Activated CD8-positive, alpha-beta T cell treated with anti-CD3 and anti-CD28 coated beads for 36 hours (primary cell): ENCODE measurements around the gene CCDC102A. TPM values are rescaled to one million over a fixed set of nuclear protein-coding genes. Genes with fewer than 3 reads are reported as not detected.
"Not testable (repeated sequence)": the region's sequence is repeated elsewhere in the genome, so short reads cannot be mapped to it uniquely, and the experiment has no call there.

Experiments used
- ATAC-seq: fragments of 200-7000 bp; cut with Tn5 transposase; one replicate; pipeline ENCODE4 v1.10.0; 2021; ENCODE audit warnings: mild to moderate bottlenecking, moderate library complexity
- CTCF ChIA-PET: fragments of 350-600 bp; sonication (Branson Sonifier 250); formaldehyde crosslinking; loops from one replicate; lab custom pipeline; 2021; ENCODE audit warnings: antibody characterized with exemption; lab: Charles Lee
- POLR2A ChIA-PET: fragments of 350-600 bp; sonication (Branson Sonifier 250); formaldehyde crosslinking; loops from one replicate; lab custom pipeline; 2021; ENCODE audit warnings: antibody characterized with exemption; lab: Charles Lee
- DNase-seq: peaks from one replicate; pipeline ENCODE4 v3.0.0-alpha.2; 2020
- H3K27ac Mint-ChIP-seq: one replicate; pipeline ENCODE4 v1.8.0; 2021; ENCODE audit warnings: mild to moderate bottlenecking, mixed read lengths
- H3K27me3 Mint-ChIP-seq: one replicate; pipeline ENCODE4 v1.8.0; 2021; ENCODE audit warnings: mixed read lengths
- H3K36me3 Mint-ChIP-seq: one replicate; pipeline ENCODE4 v1.8.0; 2021; ENCODE audit warnings: low read depth, mixed read lengths
- H3K4me1 Mint-ChIP-seq: one replicate; pipeline ENCODE4 v1.8.0; 2021; ENCODE audit warnings: low read depth, mixed read lengths
- H3K4me3 Mint-ChIP-seq: one replicate; pipeline ENCODE4 v1.8.0; 2021; ENCODE audit warnings: mild to moderate bottlenecking, moderate library complexity, mixed read lengths
- H3K9me3 Mint-ChIP-seq: one replicate; pipeline ENCODE4 v1.8.0; 2021; ENCODE audit warnings: mixed read lengths
- intact Hi-C: fragments of 100-400 bp; cut with micrococcal nuclease; formaldehyde crosslinking; loops from one replicate; pipeline ENCODE4 v1.10.0; 2022
- total RNA-seq, 2 experiments: library from RNA; stranded (reverse); gene quantifications; one replicate each; pipeline ENCODE4 v1.2.3, GENCODE V29; 2021
- TF ChIP-seq, protein P1 (sequence below): fragments of 200-600 bp; IDR thresholded peaks from one replicate; pipeline ENCODE4 v1.8.0; 2022; ENCODE audit warnings: antibody characterized with exemption, mild to moderate bottlenecking

Gene CCDC102A
- total RNA-seq, 2 experiments from 2014 or later: 7.1 to 7.9 TPM

DNA sequence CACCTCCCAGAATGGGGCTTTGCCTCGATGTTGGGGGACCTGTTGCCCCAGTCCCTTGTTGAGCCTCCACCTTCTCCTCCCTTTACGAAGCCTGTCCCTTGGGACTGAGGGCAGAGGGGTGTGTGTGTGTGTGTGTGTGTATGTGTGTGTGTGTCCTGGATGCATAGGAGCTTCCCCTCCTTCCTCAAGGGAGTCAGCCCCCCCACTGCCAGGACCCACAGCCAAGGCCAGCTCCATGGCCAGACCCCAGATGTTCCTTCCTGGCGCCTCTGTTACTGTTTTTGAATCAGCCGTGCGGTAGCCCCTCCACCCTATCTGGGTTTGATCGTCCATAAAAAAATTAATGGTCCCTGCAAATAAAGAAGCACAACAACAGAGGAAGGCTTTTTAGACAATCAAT, 32.4 kb downstream of the CCDC102A start:
- Mint-ChIP-seq H3K4me3 (no peak overlapping the region), H3K36me3 (no peaks in the 10 kb centered on the region), H3K4me1 (peaks cover 11% of the 10 kb centered on the region), H3K27ac (no peak overlapping the region), H3K9me3 (no peaks in the 10 kb centered on the region), H3K27me3 (no peaks in the 10 kb centered on the region)
- DNase-seq (no peak), ATAC-seq (no peak)
- CTCF ChIA-PET: no interaction called here
- TF ChIP-seq, protein P1, sequence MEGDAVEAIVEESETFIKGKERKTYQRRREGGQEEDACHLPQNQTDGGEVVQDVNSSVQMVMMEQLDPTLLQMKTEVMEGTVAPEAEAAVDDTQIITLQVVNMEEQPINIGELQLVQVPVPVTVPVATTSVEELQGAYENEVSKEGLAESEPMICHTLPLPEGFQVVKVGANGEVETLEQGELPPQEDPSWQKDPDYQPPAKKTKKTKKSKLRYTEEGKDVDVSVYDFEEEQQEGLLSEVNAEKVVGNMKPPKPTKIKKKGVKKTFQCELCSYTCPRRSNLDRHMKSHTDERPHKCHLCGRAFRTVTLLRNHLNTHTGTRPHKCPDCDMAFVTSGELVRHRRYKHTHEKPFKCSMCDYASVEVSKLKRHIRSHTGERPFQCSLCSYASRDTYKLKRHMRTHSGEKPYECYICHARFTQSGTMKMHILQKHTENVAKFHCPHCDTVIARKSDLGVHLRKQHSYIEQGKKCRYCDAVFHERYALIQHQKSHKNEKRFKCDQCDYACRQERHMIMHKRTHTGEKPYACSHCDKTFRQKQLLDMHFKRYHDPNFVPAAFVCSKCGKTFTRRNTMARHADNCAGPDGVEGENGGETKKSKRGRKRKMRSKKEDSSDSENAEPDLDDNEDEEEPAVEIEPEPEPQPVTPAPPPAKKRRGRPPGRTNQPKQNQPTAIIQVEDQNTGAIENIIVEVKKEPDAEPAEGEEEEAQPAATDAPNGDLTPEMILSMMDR: no peak
- POLR2A ChIA-PET: interaction anchor here (1.3 kb wide), 1 partner anchor 42 kb away, joined by 3 read pairs; the partner anchor contains the start of gene POLR2C
- intact Hi-C loops: no loop called here

DNA sequence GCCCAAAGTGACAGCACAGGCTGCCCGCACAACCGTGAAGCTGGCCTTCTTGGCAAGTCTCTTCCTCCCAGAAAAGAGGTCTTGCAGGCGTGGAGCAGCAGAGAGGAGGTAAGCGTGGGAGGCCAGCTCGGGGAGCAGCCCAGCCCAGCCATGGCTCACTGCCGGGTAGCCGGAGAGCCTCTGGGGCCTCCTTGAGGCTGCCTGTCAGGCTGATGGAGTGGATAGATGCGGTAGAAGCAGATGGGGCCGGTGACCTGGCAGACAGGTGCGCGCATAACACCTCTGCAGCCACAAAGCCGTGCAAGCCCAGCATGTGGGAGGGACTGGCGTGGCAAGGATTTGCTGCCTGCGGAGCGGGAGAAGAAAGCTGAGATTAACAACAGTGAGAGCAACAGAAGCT, 33.0 kb downstream of the CCDC102A start:
- DNase-seq (no peak), ATAC-seq (no peak)
- Mint-ChIP-seq H3K27ac (no peak overlapping the region), H3K9me3 (no peaks in the 10 kb centered on the region), H3K27me3 (no peaks in the 10 kb centered on the region), H3K4me3 (no peak overlapping the region), H3K4me1 (peaks cover 11% of the 10 kb centered on the region), H3K36me3 (no peaks in the 10 kb centered on the region)
- ChIA-PET CTCF (no interaction called here), POLR2A (interaction anchor here (1.3 kb wide), 1 partner anchor 41 kb away, joined by 3 read pairs; the partner anchor contains the start of gene POLR2C)
- TF ChIP-seq, protein P1: no peak
- intact Hi-C loops: no loop called here

DNA sequence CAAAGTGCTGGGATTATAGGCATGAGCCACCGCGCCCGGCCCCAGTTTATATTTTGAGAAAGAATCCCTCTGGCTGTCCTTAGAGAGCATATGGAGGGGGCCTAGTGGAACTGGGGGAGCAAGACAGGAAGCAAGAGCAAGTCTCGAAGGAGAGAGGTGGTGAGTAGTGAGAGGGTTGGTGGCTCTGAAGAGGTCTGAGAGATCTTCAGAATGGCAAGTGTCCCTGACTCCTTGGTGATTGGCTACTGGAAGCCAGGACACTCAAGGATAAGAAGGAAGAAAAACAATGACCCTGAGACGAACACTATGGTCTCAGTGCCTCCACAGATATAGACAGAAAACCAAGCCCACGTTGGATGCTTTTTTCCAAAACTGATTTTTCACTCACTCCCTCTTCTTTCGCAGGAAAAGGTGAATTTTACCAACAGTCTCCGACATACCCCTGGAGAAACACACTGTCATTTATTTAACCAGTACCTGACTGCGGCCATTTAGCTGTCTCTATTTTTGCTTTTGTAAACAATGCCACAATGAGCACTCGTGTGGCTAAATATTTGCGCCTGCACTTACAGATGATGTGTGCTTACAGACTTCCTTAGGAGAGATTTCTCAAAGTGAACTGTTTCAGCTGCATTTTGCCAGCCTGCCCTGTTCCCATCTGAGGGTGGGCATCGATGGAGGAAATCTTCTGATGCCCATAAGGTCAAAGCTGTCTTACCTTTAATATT, 34.2 kb downstream of the CCDC102A start:
- CTCF ChIA-PET: interaction anchor here (1.0 to 1.3 kb wide), 2 partner anchors 18 to 25 kb away, joined by 3 to 4 read pairs; no protein-coding TSS in a partner anchor
- Mint-ChIP-seq H3K27ac (no peak overlapping the region), H3K9me3 (no peaks in the 10 kb centered on the region), H3K27me3 (no peaks in the 10 kb centered on the region), H3K36me3 (no peaks in the 10 kb centered on the region), H3K4me1 (peaks cover 11% of the 10 kb centered on the region), H3K4me3 (no peak overlapping the region)
- DNase-seq: no peak
- POLR2A ChIA-PET: no interaction called here
- no peak for ATAC-seq
- TF ChIP-seq, protein P1: no peak
- intact Hi-C loops: no loop called here

DNA sequence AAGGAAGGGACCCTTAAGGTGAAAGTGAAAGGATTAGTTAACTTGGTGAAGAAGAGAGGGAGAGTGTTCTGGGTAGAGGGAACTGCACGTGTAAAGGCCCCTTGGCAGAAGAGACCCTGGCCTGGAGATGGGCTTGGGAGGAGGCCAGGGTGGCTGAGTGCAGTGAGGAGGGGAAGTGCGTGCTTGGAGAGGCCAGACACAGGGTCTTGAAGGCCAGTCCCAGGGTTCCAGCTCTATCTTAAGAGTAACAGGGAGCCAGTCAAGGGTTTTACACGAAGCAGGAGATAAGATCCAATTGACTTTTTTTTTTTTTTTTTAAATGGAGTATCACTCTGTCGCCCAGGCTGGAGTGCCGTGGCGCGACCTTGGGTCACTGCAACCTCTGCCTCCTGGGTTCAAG, 34.9 kb downstream of the CCDC102A start:
- no peak for DNase-seq
- no peak overlapping the region for H3K4me3 Mint-ChIP-seq
- no peak overlapping the region for H3K27ac Mint-ChIP-seq
- ChIA-PET POLR2A (interaction anchor here (1.0 to 1.4 kb wide), 2 partner anchors 26 to 39 kb away, joined by 3 to 5 read pairs; partner anchors contain the start of gene POLR2C), CTCF (interaction anchor here (1.3 kb wide), 1 partner anchor 18 kb away, joined by 4 read pairs; no protein-coding TSS in a partner anchor)
- no peak for ATAC-seq
- intact Hi-C loops: no loop called here
- H3K4me1 Mint-ChIP-seq: peaks cover 11% of the 10 kb centered on the region
- no peaks in the 10 kb centered on the region for H3K36me3 Mint-ChIP-seq
- TF ChIP-seq, protein P1: no peak
- no peaks in the 10 kb centered on the region for H3K9me3 Mint-ChIP-seq
- H3K27me3 Mint-ChIP-seq: no peaks in the 10 kb centered on the region

DNA sequence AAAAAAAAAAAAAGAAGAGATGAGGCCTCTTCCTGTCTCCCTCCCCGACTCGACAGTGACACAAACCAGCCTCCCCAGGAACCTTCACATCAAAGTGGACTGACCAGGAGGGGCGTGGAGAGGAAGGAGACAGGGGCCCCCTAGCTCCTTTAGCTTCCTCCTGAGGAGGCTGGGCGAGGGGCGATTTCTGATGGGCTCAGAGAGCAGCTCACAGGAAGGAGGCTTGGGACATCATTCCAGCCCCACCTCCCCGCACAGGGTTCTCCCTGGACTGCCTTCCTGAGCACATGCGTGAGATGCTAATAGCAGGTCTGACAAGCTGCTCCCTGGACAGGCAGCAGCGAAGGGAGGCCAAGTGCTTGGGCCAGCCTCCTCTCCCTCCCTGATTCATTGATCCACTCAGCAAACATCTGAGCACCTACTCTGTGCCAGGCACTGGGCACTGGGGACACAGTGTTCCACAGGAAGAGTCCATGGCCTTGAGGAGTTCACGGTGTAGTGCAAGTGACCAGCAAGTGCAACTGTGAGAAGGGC, 35.7 kb downstream of the CCDC102A start:
- intact Hi-C loops: no loop called here
- Mint-ChIP-seq H3K27ac (peak overlapping the region; percentile 49), H3K4me3 (no peak overlapping the region), H3K27me3 (no peaks in the 10 kb centered on the region), H3K9me3 (no peaks in the 10 kb centered on the region), H3K36me3 (no peaks in the 10 kb centered on the region), H3K4me1 (peaks cover 11% of the 10 kb centered on the region)
- TF ChIP-seq, protein P1: no peak
- ChIA-PET POLR2A (interaction anchor here (1.0 to 1.5 kb wide), 3 partner anchors 16 to 38 kb away, joined by 3 to 5 read pairs (median 5); partner anchors contain the start of gene POLR2C), CTCF (interaction anchor here (0.6 to 1.5 kb wide), 6 partner anchors 15 to 201 kb away, joined by 3 to 13 read pairs (median 3); partner anchors contain the start of gene DOK4)
- ATAC-seq (peak; percentile 86), DNase-seq (no peak)

DNA sequence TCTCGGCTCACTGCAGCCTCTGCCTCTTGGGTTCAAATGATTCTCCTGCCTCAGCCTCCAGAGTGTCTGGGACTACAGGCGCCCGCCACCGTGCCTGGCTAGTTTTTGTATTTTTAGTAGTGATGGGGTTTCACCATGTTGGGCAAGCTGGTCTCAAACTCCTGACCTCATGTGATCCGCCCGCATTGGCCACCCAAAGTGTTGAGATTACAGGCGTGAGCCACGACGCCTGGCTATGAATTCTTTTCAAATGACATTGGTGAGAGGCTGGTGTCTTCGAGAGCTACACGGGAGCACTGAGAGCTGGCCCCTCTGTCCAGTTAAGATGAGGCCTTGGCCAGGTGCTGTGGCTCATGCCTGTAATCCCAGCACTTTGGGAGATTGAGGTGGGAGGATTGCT, 36.4 kb downstream of the CCDC102A start:
- H3K36me3 Mint-ChIP-seq, H3K4me3 Mint-ChIP-seq, intact Hi-C loops, H3K27ac Mint-ChIP-seq, H3K27me3 Mint-ChIP-seq, ATAC-seq, H3K9me3 Mint-ChIP-seq, DNase-seq: not testable (repeated sequence)
- POLR2A ChIA-PET: interaction anchor here (0.9 to 1.5 kb wide), 2 partner anchors 15 to 20 kb away, joined by 4 to 5 read pairs; no protein-coding TSS in a partner anchor
- CTCF ChIA-PET: interaction anchor here (0.9 to 1.5 kb wide), 5 partner anchors 14 to 200 kb away, joined by 3 to 13 read pairs (median 3); partner anchors contain the start of gene DOK4
- peaks cover 11% of the 10 kb centered on the region for H3K4me1 Mint-ChIP-seq
